OCI-LY1 (cell line): ENCODE results near the gene MYBPC1.

ENCODE experiments used
- CTCF ChIP-seq: fragments of 200-600 bp; sonication (generic), shearing (Covaris generic); IDR thresholded peaks from 2 replicates; pipeline ENCODE4 v1.5.1; 2017; ENCODE audit warnings: mild to moderate bottlenecking, antibody characterized with exemption, low read length, moderate library complexity, mixed read lengths
- EZH2 ChIP-seq: fragments of 200-600 bp; sonication (generic), shearing (Covaris generic); IDR thresholded peaks from 2 replicates; pipeline ENCODE4 v1.8.0; 2017; ENCODE audit warnings: borderline replicate concordance, mixed run types, mild to moderate bottlenecking, antibody characterized with exemption, low read length, moderate library complexity, mixed read lengths

DNA sequence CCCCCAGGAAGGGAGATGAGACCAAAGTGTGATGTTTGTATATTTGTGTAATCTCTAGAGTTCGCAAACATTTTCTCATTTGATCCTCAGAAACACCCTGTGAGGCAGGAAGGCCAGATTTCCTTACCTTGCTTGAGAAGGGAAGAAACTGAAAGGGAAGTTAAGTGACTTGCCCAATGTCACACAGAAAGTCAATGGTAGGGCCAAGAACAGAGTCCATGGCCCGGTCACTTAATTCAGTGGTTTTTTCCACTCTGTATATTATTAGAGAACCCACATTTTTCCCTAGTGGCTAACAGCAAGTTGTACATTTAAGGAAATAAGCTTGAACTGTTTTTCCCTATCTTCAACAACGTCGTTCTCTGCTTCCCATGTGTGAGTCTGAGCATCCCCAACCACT lies 77.1 kb downstream of the MYBPC1 start:
- TF ChIP-seq CTCF (no peak), EZH2 (no peak)
